SU-DHL-6 (cell line): ENCODE results near the gene TGM2.

Experiments used
- H2AFZ ChIP-seq: fragments of 200-600 bp; sonication (generic); 2 replicates; pipeline ENCODE4 v1.6.1; 2014; ENCODE audit warnings: low read depth, mild to moderate bottlenecking, moderate library complexity, mixed read lengths, antibody characterized with exemption, low read length; ENCODE audit not compliant: severe bottlenecking
- H3F3A ChIP-seq: fragments of 200-600 bp; shearing (Covaris generic); 2 replicates; pipeline ENCODE4 v1.6.0; 2016; ENCODE audit warnings: antibody characterized with exemption, mild to moderate bottlenecking; ENCODE audit not compliant: insufficient read depth
- H3K27ac ChIP-seq: fragments of 200-600 bp; sonication (generic); 2 replicates; pipeline ENCODE4 v1.5.1; 2016; ENCODE audit warnings: low read depth, mild to moderate bottlenecking, low read length, moderate library complexity, mixed read lengths
- H3K27me3 ChIP-seq: fragments of 200-600 bp; sonication (generic), shearing (Covaris generic); 2 replicates; pipeline ENCODE4 v1.6.0; 2014; ENCODE audit warnings: mild to moderate bottlenecking, low read length
- H3K36me3 ChIP-seq: fragments of 200-600 bp; sonication (generic); 2 replicates; pipeline ENCODE4 v1.6.1; 2014; ENCODE audit warnings: mild to moderate bottlenecking, low read length, mixed read lengths
- H3K4me2 ChIP-seq: fragments of 300-600, 200-600 bp; shearing (Covaris generic), sonication (generic); 2 replicates; pipeline ENCODE4 v1.6.0; 2014; ENCODE audit warnings: low read length, low read depth, mild to moderate bottlenecking; ENCODE audit not compliant: poor library complexity, severe bottlenecking
- H3K4me3 ChIP-seq: fragments of 200-600 bp; sonication (generic); 2 replicates; pipeline ENCODE4 v1.5.1; 2014; ENCODE audit warnings: antibody characterized with exemption, low read length, mild to moderate bottlenecking, mixed read lengths; ENCODE audit not compliant: insufficient read depth, poor library complexity, severe bottlenecking
- H3K79me2 ChIP-seq: fragments of 200-600 bp; sonication (generic); 2 replicates; pipeline ENCODE4 v1.6.1; 2014; ENCODE audit warnings: mild to moderate bottlenecking, low read length, moderate library complexity; ENCODE audit not compliant: insufficient read depth
- H3K9ac ChIP-seq: fragments of 200-600 bp; sonication (generic); 2 replicates; pipeline ENCODE4 v1.7.0; 2014; ENCODE audit warnings: mild to moderate bottlenecking, low read length
- H3K9me2 ChIP-seq: fragments of 200-600 bp; sonication (generic); replicated peaks from 2 replicates; pipeline ENCODE4 v1.6.1; 2014; ENCODE audit warnings: low read length; ENCODE audit not compliant: insufficient read depth
- H3K9me3 ChIP-seq: fragments of 200-600 bp; sonication (generic); 2 replicates; pipeline ENCODE4 v1.6.1; 2014; ENCODE audit warnings: low read length, mixed read lengths; ENCODE audit not compliant: insufficient read depth
- H4K20me1 ChIP-seq: fragments of 200-600 bp; sonication (generic); 2 replicates; pipeline ENCODE4 v1.6.1; 2014; ENCODE audit warnings: low read depth, mild to moderate bottlenecking, antibody characterized with exemption, low read length, moderate library complexity, mixed read lengths
- EZH2phosphoT487 ChIP-seq: fragments of 200-600 bp; sonication (generic), shearing (Covaris generic); conservative IDR thresholded peaks from 2 replicates; pipeline ENCODE4 v1.6.1; 2018; ENCODE audit warnings: mild to moderate bottlenecking, antibody characterized with exemption, low read length, moderate library complexity, mixed read lengths
- TF ChIP-seq, protein P1 (sequence below): fragments of 200-600 bp; sonication (generic); IDR thresholded peaks from one replicate; pipeline ENCODE4 v1.5.1; 2017; ENCODE audit warnings: antibody characterized with exemption, mild to moderate bottlenecking, low read length, moderate library complexity; ENCODE audit not compliant: insufficient read depth, poor library complexity, severe bottlenecking

Gene TGM2

DNA sequence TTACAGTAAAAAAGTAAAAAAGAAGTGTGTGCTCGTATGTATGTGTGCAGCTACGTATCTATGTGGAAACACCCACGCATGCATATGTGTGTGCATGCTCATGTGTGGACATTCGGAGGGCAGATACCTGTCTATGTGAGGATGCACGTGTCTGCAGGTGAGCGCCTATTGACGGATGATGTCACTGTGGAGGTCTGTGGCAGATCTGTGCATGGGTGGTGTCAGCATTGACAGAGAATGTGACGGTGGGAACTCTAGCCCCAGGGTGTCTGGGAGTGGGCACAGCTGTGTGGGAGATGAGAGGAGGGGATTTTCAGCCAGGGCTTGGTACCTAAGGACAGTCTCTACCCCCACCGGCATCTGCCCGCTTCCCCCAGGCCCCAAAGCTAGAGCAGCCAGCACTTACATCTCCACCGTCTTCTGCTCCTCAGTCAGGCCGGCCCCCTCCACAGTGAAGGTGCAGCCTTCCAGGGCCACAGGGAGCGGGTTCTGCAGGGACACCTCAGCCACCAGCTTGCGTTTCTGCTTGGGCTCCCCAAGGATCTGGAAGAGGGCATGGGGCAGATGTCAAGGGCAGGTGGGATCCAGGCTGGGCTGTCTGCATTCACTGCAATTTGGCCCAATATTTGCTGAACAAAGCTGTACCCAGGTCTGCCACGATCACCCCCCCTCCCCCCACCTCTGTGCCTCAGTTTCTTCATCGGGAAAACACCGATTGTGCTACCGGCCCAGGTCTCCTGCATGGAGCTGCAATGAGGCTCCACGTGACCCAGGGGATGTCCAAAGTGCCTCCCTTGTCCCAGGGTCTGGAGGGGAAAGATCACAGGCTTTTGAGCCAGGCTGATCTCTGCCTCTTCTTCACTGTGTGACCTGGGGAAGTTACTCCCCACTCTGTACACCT lies 34.1 kb downstream of the TGM2 start:
- H3K4me2 ChIP-seq: no peak overlapping the region
- H3K4me3 ChIP-seq: no peak overlapping the region
- no peaks in the 10 kb centered on the region for H3K27me3 ChIP-seq
- H3K9me3 ChIP-seq: no peaks in the 10 kb centered on the region
- H3F3A ChIP-seq: no peaks in the 10 kb centered on the region
- H3K36me3 ChIP-seq: no peaks in the 10 kb centered on the region
- H3K27ac ChIP-seq: no peak overlapping the region
- H3K79me2 ChIP-seq: no peaks in the 10 kb centered on the region
- TF ChIP-seq EZH2phosphoT487: no peak
- TF ChIP-seq, protein P1, sequence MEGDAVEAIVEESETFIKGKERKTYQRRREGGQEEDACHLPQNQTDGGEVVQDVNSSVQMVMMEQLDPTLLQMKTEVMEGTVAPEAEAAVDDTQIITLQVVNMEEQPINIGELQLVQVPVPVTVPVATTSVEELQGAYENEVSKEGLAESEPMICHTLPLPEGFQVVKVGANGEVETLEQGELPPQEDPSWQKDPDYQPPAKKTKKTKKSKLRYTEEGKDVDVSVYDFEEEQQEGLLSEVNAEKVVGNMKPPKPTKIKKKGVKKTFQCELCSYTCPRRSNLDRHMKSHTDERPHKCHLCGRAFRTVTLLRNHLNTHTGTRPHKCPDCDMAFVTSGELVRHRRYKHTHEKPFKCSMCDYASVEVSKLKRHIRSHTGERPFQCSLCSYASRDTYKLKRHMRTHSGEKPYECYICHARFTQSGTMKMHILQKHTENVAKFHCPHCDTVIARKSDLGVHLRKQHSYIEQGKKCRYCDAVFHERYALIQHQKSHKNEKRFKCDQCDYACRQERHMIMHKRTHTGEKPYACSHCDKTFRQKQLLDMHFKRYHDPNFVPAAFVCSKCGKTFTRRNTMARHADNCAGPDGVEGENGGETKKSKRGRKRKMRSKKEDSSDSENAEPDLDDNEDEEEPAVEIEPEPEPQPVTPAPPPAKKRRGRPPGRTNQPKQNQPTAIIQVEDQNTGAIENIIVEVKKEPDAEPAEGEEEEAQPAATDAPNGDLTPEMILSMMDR: no peak
- H2AFZ ChIP-seq: no peak overlapping the region
- no peaks in the 10 kb centered on the region for H3K9me2 ChIP-seq
- H4K20me1 ChIP-seq: no peaks in the 10 kb centered on the region
- H3K9ac ChIP-seq: no peak overlapping the region

DNA sequence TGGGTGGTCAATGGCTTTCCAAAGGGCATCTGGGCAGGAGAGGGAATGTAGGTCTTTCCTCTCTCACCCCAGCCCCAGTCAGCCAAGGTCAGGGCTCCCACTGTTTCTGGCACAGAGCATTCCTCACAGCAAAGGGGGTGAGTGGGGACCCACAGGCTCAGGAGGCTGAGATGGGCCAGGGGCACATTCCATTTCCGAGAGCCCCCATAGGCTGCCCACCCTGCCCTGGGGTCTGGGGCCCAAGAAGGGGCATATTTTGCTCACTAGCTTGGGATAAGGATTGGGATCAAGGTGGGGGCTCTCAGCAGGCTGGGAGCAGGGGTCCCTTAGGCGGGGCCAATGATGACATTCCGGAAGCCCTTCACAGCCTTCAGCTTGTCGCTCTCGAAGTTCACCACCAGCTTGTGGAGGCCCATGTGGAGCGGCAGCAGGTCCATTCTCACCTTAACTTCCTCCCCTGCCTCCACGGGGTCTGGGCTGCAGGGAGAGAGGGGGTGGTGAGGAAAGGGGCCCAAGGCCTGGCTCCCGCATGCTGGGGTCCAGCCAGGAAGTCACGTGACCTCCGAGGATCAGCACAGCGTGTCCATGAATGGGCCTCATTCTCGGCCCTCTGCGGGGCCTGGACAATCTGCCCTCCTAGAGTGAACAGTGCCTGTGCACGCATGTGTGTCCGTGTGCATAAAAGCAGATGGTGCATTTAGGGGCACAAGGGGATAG lies 35.0 kb downstream of the TGM2 start:
- Histone ChIP-seq H2AFZ (no peak overlapping the region), H3K9me3 (no peaks in the 10 kb centered on the region), H3K27ac (no peak overlapping the region), H3K9ac (no peak overlapping the region), H3F3A (no peaks in the 10 kb centered on the region), H3K9me2 (no peaks in the 10 kb centered on the region), H3K27me3 (no peaks in the 10 kb centered on the region), H4K20me1 (no peaks in the 10 kb centered on the region), H3K4me2 (no peak overlapping the region), H3K36me3 (no peaks in the 10 kb centered on the region), H3K79me2 (no peaks in the 10 kb centered on the region), H3K4me3 (no peak overlapping the region)
- TF ChIP-seq, protein P1: no peak

DNA sequence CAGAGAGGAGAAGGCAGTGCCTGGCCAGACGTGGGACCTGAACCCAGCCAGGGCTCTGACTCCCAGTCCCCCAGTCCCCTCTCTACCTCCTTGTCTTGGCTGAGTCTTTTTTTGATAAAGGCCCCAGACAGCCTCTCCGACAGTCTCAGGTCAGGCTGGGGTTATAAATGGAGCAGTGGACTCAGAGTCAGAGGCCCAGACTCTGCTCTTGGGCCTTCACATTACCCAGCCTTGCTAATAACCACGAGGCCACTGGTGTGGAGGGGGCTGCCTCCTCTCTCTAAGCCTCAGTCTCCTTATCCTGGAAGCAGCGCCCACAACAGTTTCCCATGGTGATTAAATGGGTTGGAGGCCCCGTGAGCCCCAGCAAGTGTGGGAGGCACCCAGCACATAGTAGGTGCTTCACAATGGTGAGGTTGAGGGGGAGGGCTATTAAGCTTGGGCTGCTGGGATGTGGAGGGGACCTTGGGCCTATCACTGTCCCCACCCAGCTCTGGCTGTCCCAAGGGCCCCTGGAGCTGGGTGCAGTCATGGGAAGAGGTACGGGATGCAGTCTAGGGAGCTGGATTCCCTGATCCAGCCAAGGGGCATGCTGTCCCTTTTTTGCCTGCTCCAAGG lies 35.7 kb downstream of the TGM2 start:
- Histone ChIP-seq H3K9me3 (no peaks in the 10 kb centered on the region), H2AFZ (no peak overlapping the region)

More for the DNA sequence above, 35.7 kb downstream of the TGM2 start:
- Histone ChIP-seq H3K4me2 (no peak overlapping the region), H3F3A (no peaks in the 10 kb centered on the region), H3K4me3 (no peak overlapping the region), H4K20me1 (no peaks in the 10 kb centered on the region), H3K27ac (no peak overlapping the region), H3K79me2 (no peaks in the 10 kb centered on the region), H3K36me3 (no peaks in the 10 kb centered on the region), H3K9me2 (no peaks in the 10 kb centered on the region), H3K9ac (no peak overlapping the region), H3K27me3 (no peaks in the 10 kb centered on the region)
- no peak for TF ChIP-seq EZH2phosphoT487
- TF ChIP-seq, protein P1: no peak
